HG03521 (cell line): ENCODE measurements around the gene TMED6.
"Not testable (repeated sequence)": the region's sequence is repeated elsewhere in the genome, so short reads cannot be mapped to it uniquely, and the experiment has no call there.

Experiments
- ATAC-seq: cut with Tn5 transposase; IDR thresholded peaks from one replicate; pipeline ENCODE4 v1.9.1; 2021; ENCODE audit warnings: mild to moderate bottlenecking, moderate library complexity; ENCODE audit not compliant: unreplicated experiment

Gene TMED6

GRCh38 chr16:69306031-69306430, 45.6 kb downstream of the TMED6 start:
- ATAC-seq, result no peak

GRCh38 chr16:69302301-69302700, 49.3 kb downstream of the TMED6 start:
- no peak for ATAC-seq

- no peak for ATAC-seq
These were observed 49.7 kb downstream of the TMED6 start for GRCh38 chr16:69301861-69302260.

GRCh38 chr16:69301187-69301586, 50.4 kb downstream of the TMED6 start:
- ATAC-seq, result no peak

- ATAC-seq, result no peak
These were observed 53.3 kb downstream of the TMED6 start for GRCh38 chr16:69298261-69298660.

GRCh38 chr16:69296771-69297170, 54.8 kb downstream of the TMED6 start:
- ATAC-seq, result not testable (repeated sequence)

GRCh38 chr16:69294051-69294450, 57.5 kb downstream of the TMED6 start:
- ATAC-seq, result no peak

- ATAC-seq, result no peak
These were observed 58.2 kb downstream of the TMED6 start for GRCh38 chr16:69293401-69293800.
